Muscle layer of duodenum (tissue), 2 donors: ENCODE measurements around the gene WWC2.
A peak's percentile ranks its signal among the peaks of the same experiment; 100 is the strongest.

Experiments used
- H3K27ac ChIP-seq: one replicate; pipeline ENCODE4 v1.7.0; 2013; ENCODE audit warnings: mild to moderate bottlenecking, low read length
- H3K27me3 ChIP-seq: one replicate; pipeline ENCODE4 v1.7.0; 2013; ENCODE audit warnings: low read depth, mild to moderate bottlenecking, control low read depth, low read length
- H3K36me3 ChIP-seq, 2 donors: one replicate each; pipeline ENCODE4 v1.7.0; 2013; ENCODE audit warnings: low read length in 2 of 2, control low read depth in 1 of 2, mild to moderate bottlenecking in 1 of 2; ENCODE audit not compliant: insufficient read depth in 2 of 2, control insufficient read depth in 1 of 2
- H3K4me1 ChIP-seq, 2 donors: one replicate each; pipeline ENCODE4 v1.7.0; 2013; ENCODE audit warnings: low read length in 2 of 2, mild to moderate bottlenecking in 2 of 2, control low read depth in 1 of 2, moderate library complexity in 1 of 2; ENCODE audit not compliant: insufficient read depth in 2 of 2, control insufficient read depth in 1 of 2
- H3K4me3 ChIP-seq, 2 donors: one replicate each; pipeline ENCODE4 v1.7.0; 2013; ENCODE audit warnings: low read length in 2 of 2, low read depth in 1 of 2, mild to moderate bottlenecking in 1 of 2
- H3K9me3 ChIP-seq, 2 donors: one replicate each; pipeline ENCODE4 v1.7.0; 2013; ENCODE audit warnings: low read length in 2 of 2, control low read depth in 1 of 2, mild to moderate bottlenecking in 1 of 2; ENCODE audit not compliant: control insufficient read depth in 1 of 2
- donor health status: healthy.

The WWC2 gene

GRCh38 chr4:183261953-183262775, 163.1 kb downstream of the WWC2 start:
- peak overlapping the region; percentile 30 for H3K27ac ChIP-seq
- H3K4me1 ChIP-seq = peaks cover 0 to 11% of the 10 kb centered on the region in 2 donors
- H3K27me3 ChIP-seq = no peaks in the 10 kb centered on the region
- H3K36me3 ChIP-seq = peaks cover 11 to 35% of the 10 kb centered on the region in 2 donors
- H3K9me3 ChIP-seq = no peaks in the 10 kb centered on the region
- no peak overlapping the region for H3K4me3 ChIP-seq

GRCh38 chr4:183262776-183263100, 163.7 kb downstream of the WWC2 start:
- H3K4me3 ChIP-seq = no peak overlapping the region
- peaks cover 13 to 41% of the 10 kb centered on the region in 2 donors for H3K36me3 ChIP-seq
- H3K27me3 ChIP-seq = no peaks in the 10 kb centered on the region
- H3K27ac ChIP-seq = no peak overlapping the region
- H3K4me1 ChIP-seq = peaks cover 0 to 11% of the 10 kb centered on the region in 2 donors
- no peaks in the 10 kb centered on the region for H3K9me3 ChIP-seq

- H3K27me3 ChIP-seq = no peaks in the 10 kb centered on the region
- H3K27ac ChIP-seq = no peak overlapping the region
- peaks cover 19 to 49% of the 10 kb centered on the region in 2 donors for H3K36me3 ChIP-seq
- H3K4me3 ChIP-seq = no peak overlapping the region
- H3K9me3 ChIP-seq = no peaks in the 10 kb centered on the region
- H3K4me1 ChIP-seq = peaks cover 0 to 11% of the 10 kb centered on the region in 2 donors
Observed at GRCh38 chr4:183263787-183264386, 164.8 kb downstream of the WWC2 start.

GRCh38 chr4:183264614-183265013, 165.6 kb downstream of the WWC2 start:
- H3K4me3 ChIP-seq = no peak overlapping the region
- H3K27me3 ChIP-seq = no peaks in the 10 kb centered on the region
- no peak overlapping the region for H3K27ac ChIP-seq
- H3K9me3 ChIP-seq = no peaks in the 10 kb centered on the region
- peaks cover 26 to 52% of the 10 kb centered on the region in 2 donors for H3K36me3 ChIP-seq
- H3K4me1 ChIP-seq = peaks cover 0 to 11% of the 10 kb centered on the region in 2 donors

- H3K27ac ChIP-seq = no peak overlapping the region
- no peak overlapping the region for H3K4me3 ChIP-seq
- H3K4me1 ChIP-seq = peaks cover 0 to 11% of the 10 kb centered on the region in 2 donors
- H3K9me3 ChIP-seq = no peaks in the 10 kb centered on the region
- H3K36me3 ChIP-seq = peaks cover 25 to 40% of the 10 kb centered on the region in 2 donors
- no peaks in the 10 kb centered on the region for H3K27me3 ChIP-seq
Observed at GRCh38 chr4:183266371-183266770, 167.3 kb downstream of the WWC2 start.

GRCh38 chr4:183268556-183268955, 169.5 kb downstream of the WWC2 start:
- peaks cover 32 to 56% of the 10 kb centered on the region in 2 donors for H3K36me3 ChIP-seq
- H3K9me3 ChIP-seq = no peaks in the 10 kb centered on the region
- no peaks in the 10 kb centered on the region for H3K4me1 ChIP-seq
- H3K27ac ChIP-seq = no peak overlapping the region
- H3K27me3 ChIP-seq = no peaks in the 10 kb centered on the region
- H3K4me3 ChIP-seq = no peak overlapping the region

GRCh38 chr4:183272384-183272783, 173.3 kb downstream of the WWC2 start:
- peaks cover 7 to 13% of the 10 kb centered on the region in 2 donors for H3K9me3 ChIP-seq
- H3K27me3 ChIP-seq = no peaks in the 10 kb centered on the region
- H3K4me3 ChIP-seq = no peak overlapping the region
- H3K36me3 ChIP-seq = peaks cover 38 to 62% of the 10 kb centered on the region in 2 donors
- H3K4me1 ChIP-seq = no peaks in the 10 kb centered on the region
- H3K27ac ChIP-seq = no peak overlapping the region

- Histone ChIP-seq H3K36me3 (peaks cover 26 to 47% of the 10 kb centered on the region in 2 donors), H3K4me1 (no peaks in the 10 kb centered on the region), H3K27ac (no peak overlapping the region), H3K9me3 (peaks cover 7 to 13% of the 10 kb centered on the region in 2 donors), H3K4me3 (no peak overlapping the region), H3K27me3 (no peaks in the 10 kb centered on the region)
Observed at GRCh38 chr4:183276106-183276505, 177.0 kb downstream of the WWC2 start.

GRCh38 chr4:183284258-183284785, 185.3 kb downstream of the WWC2 start:
- Histone ChIP-seq H3K36me3 (peaks cover 42 to 66% of the 10 kb centered on the region in 2 donors), H3K4me3 (no peak overlapping the region), H3K27ac (no peak overlapping the region), H3K27me3 (no peaks in the 10 kb centered on the region), H3K4me1 (peaks cover 0 to 4% of the 10 kb centered on the region in 2 donors), H3K9me3 (no peaks in the 10 kb centered on the region)

GRCh38 chr4:183284965-183285364, 185.9 kb downstream of the WWC2 start:
- peaks cover 0 to 4% of the 10 kb centered on the region in 2 donors for H3K4me1 ChIP-seq
- H3K9me3 ChIP-seq = no peaks in the 10 kb centered on the region
- no peaks in the 10 kb centered on the region for H3K27me3 ChIP-seq
- H3K4me3 ChIP-seq = no peak overlapping the region
- no peak overlapping the region for H3K27ac ChIP-seq
- peaks cover 42 to 73% of the 10 kb centered on the region in 2 donors for H3K36me3 ChIP-seq

- H3K27ac ChIP-seq = no peak overlapping the region
- peaks cover 0 to 4% of the 10 kb centered on the region in 2 donors for H3K4me1 ChIP-seq
- H3K4me3 ChIP-seq = no peak overlapping the region
- H3K9me3 ChIP-seq = no peaks in the 10 kb centered on the region
- H3K36me3 ChIP-seq = peaks cover 37 to 79% of the 10 kb centered on the region in 2 donors
- no peaks in the 10 kb centered on the region for H3K27me3 ChIP-seq
Observed at GRCh38 chr4:183285886-183286285, 186.8 kb downstream of the WWC2 start.
